ENCODE results near the gene ABLIM2.

ABLIM2 gene

GRCh38 chr4:8051644-8052043 is 107.0 kb downstream of the ABLIM2 start:
- H3K27me3 ChIP-seq (ENCODE audit: control insufficient read depth, insufficient read depth, low read length): no peaks in the 10 kb centered on the region
- H3K9me3 ChIP-seq (ENCODE audit: control insufficient read depth, low read length): no peaks in the 10 kb centered on the region
- no peak overlapping the region for H3K4me3 ChIP-seq (ENCODE audit: low read length)
- H3K9ac ChIP-seq (ENCODE audit: low read length): no peak overlapping the region
- H3K4me1 ChIP-seq (ENCODE audit: control insufficient read depth, insufficient read depth, low read length): peaks cover 9% of the 10 kb centered on the region
- H3K36me3 ChIP-seq (ENCODE audit: control insufficient read depth, insufficient read depth, low read length): no peaks in the 10 kb centered on the region

GRCh38 chr4:8050555-8051206 is 107.9 kb downstream of the ABLIM2 start:
- Histone ChIP-seq H3K9me3 (ENCODE audit: control insufficient read depth, low read length) (no peaks in the 10 kb centered on the region), H3K36me3 (ENCODE audit: control insufficient read depth, insufficient read depth, low read length) (no peaks in the 10 kb centered on the region), H3K4me1 (ENCODE audit: control insufficient read depth, insufficient read depth, low read length) (peaks cover 9% of the 10 kb centered on the region), H3K4me3 (ENCODE audit: low read length) (no peak overlapping the region), H3K9ac (ENCODE audit: low read length) (no peak overlapping the region), H3K27me3 (ENCODE audit: control insufficient read depth, insufficient read depth, low read length) (no peaks in the 10 kb centered on the region)

- no peak overlapping the region for H3K4me3 ChIP-seq (ENCODE audit: low read length)
- H3K4me1 ChIP-seq (ENCODE audit: control insufficient read depth, insufficient read depth, low read length): peaks cover 9% of the 10 kb centered on the region
- no peak overlapping the region for H3K9ac ChIP-seq (ENCODE audit: low read length)
- no peaks in the 10 kb centered on the region for H3K9me3 ChIP-seq (ENCODE audit: control insufficient read depth, low read length)
- H3K27me3 ChIP-seq (ENCODE audit: control insufficient read depth, insufficient read depth, low read length): no peaks in the 10 kb centered on the region
- H3K36me3 ChIP-seq (ENCODE audit: control insufficient read depth, insufficient read depth, low read length): no peaks in the 10 kb centered on the region
Measured at GRCh38 chr4:8050180-8050554, 108.4 kb downstream of the ABLIM2 start.

- H3K9me3 ChIP-seq (ENCODE audit: control insufficient read depth, low read length): no peaks in the 10 kb centered on the region
- H3K4me3 ChIP-seq (ENCODE audit: low read length): no peak overlapping the region
- H3K4me1 ChIP-seq (ENCODE audit: control insufficient read depth, insufficient read depth, low read length): peaks cover 9% of the 10 kb centered on the region
- no peaks in the 10 kb centered on the region for H3K27me3 ChIP-seq (ENCODE audit: control insufficient read depth, insufficient read depth, low read length)
- no peak overlapping the region for H3K9ac ChIP-seq (ENCODE audit: low read length)
- no peaks in the 10 kb centered on the region for H3K36me3 ChIP-seq (ENCODE audit: control insufficient read depth, insufficient read depth, low read length)
Measured at GRCh38 chr4:8048856-8049676, 109.5 kb downstream of the ABLIM2 start.

GRCh38 chr4:8047837-8048678 is 110.6 kb downstream of the ABLIM2 start:
- Histone ChIP-seq H3K4me3 (ENCODE audit: low read length) (no peak overlapping the region), H3K9ac (ENCODE audit: low read length) (no peak overlapping the region), H3K27me3 (ENCODE audit: control insufficient read depth, insufficient read depth, low read length) (no peaks in the 10 kb centered on the region), H3K4me1 (ENCODE audit: control insufficient read depth, insufficient read depth, low read length) (peaks cover 9% of the 10 kb centered on the region), H3K9me3 (ENCODE audit: control insufficient read depth, low read length) (no peaks in the 10 kb centered on the region), H3K36me3 (ENCODE audit: control insufficient read depth, insufficient read depth, low read length) (no peaks in the 10 kb centered on the region)

GRCh38 chr4:8046925-8047541 is 111.6 kb downstream of the ABLIM2 start:
- Histone ChIP-seq H3K4me3 (ENCODE audit: low read length) (no peak overlapping the region), H3K4me1 (ENCODE audit: control insufficient read depth, insufficient read depth, low read length) (peaks cover 9% of the 10 kb centered on the region), H3K9me3 (ENCODE audit: control insufficient read depth, low read length) (no peaks in the 10 kb centered on the region), H3K9ac (ENCODE audit: low read length) (no peak overlapping the region), H3K27me3 (ENCODE audit: control insufficient read depth, insufficient read depth, low read length) (no peaks in the 10 kb centered on the region), H3K36me3 (ENCODE audit: control insufficient read depth, insufficient read depth, low read length) (no peaks in the 10 kb centered on the region)

- Histone ChIP-seq H3K36me3 (ENCODE audit: control insufficient read depth, insufficient read depth, low read length) (no peaks in the 10 kb centered on the region), H3K4me1 (ENCODE audit: control insufficient read depth, insufficient read depth, low read length) (peaks cover 8% of the 10 kb centered on the region), H3K9me3 (ENCODE audit: control insufficient read depth, low read length) (no peaks in the 10 kb centered on the region), H3K9ac (ENCODE audit: low read length) (no peak overlapping the region), H3K4me3 (ENCODE audit: low read length) (no peak overlapping the region), H3K27me3 (ENCODE audit: control insufficient read depth, insufficient read depth, low read length) (no peaks in the 10 kb centered on the region)
Measured at GRCh38 chr4:8045909-8046308, 112.7 kb downstream of the ABLIM2 start.

GRCh38 chr4:8044699-8045098 is 113.9 kb downstream of the ABLIM2 start:
- no peak overlapping the region for H3K4me3 ChIP-seq (ENCODE audit: low read length)
- no peaks in the 10 kb centered on the region for H3K27me3 ChIP-seq (ENCODE audit: control insufficient read depth, insufficient read depth, low read length)
- H3K9me3 ChIP-seq (ENCODE audit: control insufficient read depth, low read length): no peaks in the 10 kb centered on the region
- no peaks in the 10 kb centered on the region for H3K4me1 ChIP-seq (ENCODE audit: control insufficient read depth, insufficient read depth, low read length)
- H3K36me3 ChIP-seq (ENCODE audit: control insufficient read depth, insufficient read depth, low read length): no peaks in the 10 kb centered on the region
- H3K9ac ChIP-seq (ENCODE audit: low read length): no peak overlapping the region

- Histone ChIP-seq H3K36me3 (ENCODE audit: control insufficient read depth, insufficient read depth, low read length) (no peaks in the 10 kb centered on the region), H3K27me3 (ENCODE audit: control insufficient read depth, insufficient read depth, low read length) (no peaks in the 10 kb centered on the region), H3K4me1 (ENCODE audit: control insufficient read depth, insufficient read depth, low read length) (no peaks in the 10 kb centered on the region), H3K9me3 (ENCODE audit: control insufficient read depth, low read length) (no peaks in the 10 kb centered on the region), H3K9ac (ENCODE audit: low read length) (no peak overlapping the region), H3K4me3 (ENCODE audit: low read length) (no peak overlapping the region)
Measured at GRCh38 chr4:8044244-8044643, 114.4 kb downstream of the ABLIM2 start.

GRCh38 chr4:8043596-8043995 is 115.0 kb downstream of the ABLIM2 start:
- Histone ChIP-seq H3K4me3 (ENCODE audit: low read length) (no peak overlapping the region), H3K9me3 (ENCODE audit: control insufficient read depth, low read length) (no peaks in the 10 kb centered on the region), H3K9ac (ENCODE audit: low read length) (no peak overlapping the region), H3K4me1 (ENCODE audit: control insufficient read depth, insufficient read depth, low read length) (no peaks in the 10 kb centered on the region), H3K27me3 (ENCODE audit: control insufficient read depth, insufficient read depth, low read length) (no peaks in the 10 kb centered on the region), H3K36me3 (ENCODE audit: control insufficient read depth, insufficient read depth, low read length) (no peaks in the 10 kb centered on the region)

GRCh38 chr4:8041868-8042267 is 116.7 kb downstream of the ABLIM2 start:
- Histone ChIP-seq H3K4me1 (ENCODE audit: control insufficient read depth, insufficient read depth, low read length) (peaks cover 7% of the 10 kb centered on the region), H3K36me3 (ENCODE audit: control insufficient read depth, insufficient read depth, low read length) (no peaks in the 10 kb centered on the region), H3K9me3 (ENCODE audit: control insufficient read depth, low read length) (no peaks in the 10 kb centered on the region), H3K9ac (ENCODE audit: low read length) (no peak overlapping the region), H3K27me3 (ENCODE audit: control insufficient read depth, insufficient read depth, low read length) (no peaks in the 10 kb centered on the region), H3K4me3 (ENCODE audit: low read length) (no peak overlapping the region)
